CD4-positive, alpha-beta T cell treated with Interleukin-2 at 100 ng/mL for 4 hours (primary cell): Measurements from ENCODE around the gene SLFNL1.

Experiments
- DNase-seq: peaks from one replicate; pipeline ENCODE4 v3.0.0-alpha.2; 2020; ENCODE audit warnings: low spot score

SLFNL1 gene

GRCh38 chr1:40986328-40986783 is 35.2 kb downstream of the SLFNL1 start:
- DNase-seq: no peak

- no peak for DNase-seq
Observed at GRCh38 chr1:40985875-40986274, 35.6 kb downstream of the SLFNL1 start.

DNA sequence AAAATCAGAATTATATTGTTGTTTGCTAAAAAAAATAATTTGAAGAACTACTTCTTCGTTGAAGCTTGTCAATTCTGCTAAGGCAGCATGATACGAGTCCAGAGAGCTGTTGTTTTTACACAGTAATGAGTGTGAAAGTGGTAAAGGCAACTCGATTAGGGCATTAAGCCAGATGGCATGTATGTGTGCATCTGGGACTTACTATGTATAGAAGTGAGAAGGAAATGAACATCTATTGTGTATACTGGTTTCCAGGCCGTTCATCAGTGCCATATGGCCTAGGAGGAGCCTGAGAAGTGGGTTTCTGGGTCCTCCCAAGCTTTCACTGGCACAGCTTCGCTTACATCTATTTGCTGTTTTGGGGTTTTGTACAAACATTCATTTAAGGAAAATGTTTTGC is 36.4 kb downstream of the SLFNL1 start:
- DNase-seq: no peak

GRCh38 chr1:40984531-40984930 is 37.0 kb downstream of the SLFNL1 start:
- DNase-seq: no peak

GRCh38 chr1:40984066-40984465 is 37.5 kb downstream of the SLFNL1 start:
- no peak for DNase-seq

DNA sequence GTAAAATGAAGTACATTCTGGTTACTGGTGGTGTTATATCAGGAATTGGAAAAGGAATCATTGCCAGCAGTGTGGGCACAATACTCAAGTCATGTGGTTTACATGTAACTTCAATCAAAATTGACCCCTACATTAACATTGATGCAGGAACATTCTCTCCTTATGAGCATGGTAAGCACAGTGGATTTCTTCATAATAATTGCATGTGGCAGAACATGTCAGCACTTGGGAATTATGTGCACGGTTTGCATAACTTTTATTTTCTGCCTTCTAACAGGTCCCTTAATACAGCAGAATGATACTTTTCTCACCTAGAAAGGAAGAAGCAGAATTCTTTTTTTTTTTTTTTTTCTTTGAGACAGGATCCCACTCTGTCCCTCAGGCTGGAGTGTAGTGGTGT is 38.2 kb downstream of the SLFNL1 start:
- DNase-seq: no peak

GRCh38 chr1:40982721-40983120 is 38.8 kb downstream of the SLFNL1 start:
- DNase-seq: no peak

DNA sequence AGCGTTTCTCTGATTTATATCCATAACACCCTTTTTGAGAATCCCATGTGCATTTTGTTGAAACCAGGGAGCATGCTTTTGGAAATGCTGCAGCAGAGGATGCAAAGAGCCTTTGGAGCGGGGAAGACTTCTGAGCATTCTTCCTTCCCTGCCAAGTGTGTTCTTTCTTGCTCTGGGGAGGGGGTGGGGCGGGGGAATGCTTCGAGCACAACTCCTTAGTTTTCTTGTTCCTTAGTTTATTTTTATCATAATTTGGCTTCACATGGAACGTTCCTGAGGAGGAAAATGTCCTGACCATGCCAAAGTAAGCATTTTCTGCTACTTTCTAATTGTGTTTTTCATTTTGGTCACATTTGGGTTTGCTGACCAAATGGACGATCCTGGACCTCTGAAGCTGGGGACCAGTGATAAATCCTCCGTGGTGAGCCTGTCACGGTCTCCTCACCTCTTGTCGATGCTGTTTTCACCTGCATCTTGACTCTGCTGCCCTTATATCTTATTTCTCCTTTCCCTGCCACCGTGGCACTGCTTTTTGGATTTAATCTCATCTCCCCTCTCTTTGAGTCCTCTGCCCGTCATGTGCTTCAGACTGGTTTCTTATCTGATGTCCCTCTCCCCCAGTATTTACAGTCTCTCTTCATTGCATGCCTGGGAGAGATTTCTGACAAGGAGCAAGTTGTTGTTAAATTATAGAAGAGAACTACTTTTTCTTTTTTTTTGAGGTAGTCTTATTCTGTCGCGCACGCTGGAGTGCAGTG is 39.7 kb downstream of the SLFNL1 start:
- no peak for DNase-seq

DNA sequence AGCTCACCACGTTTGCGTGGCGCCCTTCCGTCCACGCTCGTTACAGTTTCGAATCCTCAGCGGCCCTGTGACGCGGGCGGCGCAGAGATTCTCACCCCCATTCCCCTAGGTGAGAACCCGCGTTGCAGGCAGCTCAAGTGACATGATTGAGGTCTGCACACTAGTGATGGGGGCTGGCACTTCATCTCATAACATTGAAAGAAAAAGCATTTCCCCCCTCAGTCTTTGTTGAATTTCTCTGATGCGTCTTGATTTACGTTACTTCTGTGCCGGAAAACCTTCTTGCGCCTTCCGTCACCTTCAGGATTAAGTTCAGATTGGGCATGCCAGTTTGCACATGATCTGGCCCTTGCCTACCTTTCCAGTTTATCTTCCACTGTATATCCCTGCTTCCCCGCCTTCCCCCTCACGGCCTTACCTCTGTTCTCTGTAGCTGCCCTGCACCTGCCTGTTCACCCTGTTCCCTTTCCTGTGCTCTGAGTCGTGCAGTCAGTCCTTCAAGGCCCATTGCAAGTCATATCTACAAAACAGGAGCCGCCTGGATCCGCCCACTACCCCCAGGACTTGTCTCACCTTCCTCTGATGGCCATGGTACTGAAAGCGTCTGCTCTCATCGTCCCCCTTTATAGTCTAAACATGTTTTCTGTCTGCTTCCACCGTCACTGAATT is 40.9 kb downstream of the SLFNL1 start:
- DNase-seq: peak; percentile 49

GRCh38 chr1:40980068-40980452 is 41.5 kb downstream of the SLFNL1 start:
- no peak for DNase-seq

GRCh38 chr1:40979241-40980067 is 42.1 kb downstream of the SLFNL1 start, which contains the start of gene CTPS1:
TSS of gene CTPS1 (plus strand) at chr1:40979696. CDS start at chr1:40983291, 3,595 bp downstream.
- peak; percentile 95 for DNase-seq

DNA sequence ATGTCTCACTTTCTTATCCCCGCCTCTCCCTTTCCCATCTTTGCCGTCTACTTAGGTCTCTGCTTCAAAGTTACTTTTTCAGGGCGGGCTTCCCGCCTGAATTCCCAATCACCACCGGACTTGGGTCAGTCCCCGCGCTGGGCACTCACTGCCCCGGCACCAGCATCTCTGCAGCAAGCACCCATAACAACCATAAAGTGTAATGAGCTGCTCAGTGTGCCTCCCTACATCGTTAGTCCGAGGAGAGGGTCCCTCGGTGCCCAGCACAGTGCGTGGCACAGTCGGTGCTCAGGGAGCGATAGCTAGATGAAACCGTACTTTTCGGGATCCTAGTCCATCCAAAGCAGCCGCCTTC is 42.7 kb downstream of the SLFNL1 start:
- DNase-seq: no peak

DNA sequence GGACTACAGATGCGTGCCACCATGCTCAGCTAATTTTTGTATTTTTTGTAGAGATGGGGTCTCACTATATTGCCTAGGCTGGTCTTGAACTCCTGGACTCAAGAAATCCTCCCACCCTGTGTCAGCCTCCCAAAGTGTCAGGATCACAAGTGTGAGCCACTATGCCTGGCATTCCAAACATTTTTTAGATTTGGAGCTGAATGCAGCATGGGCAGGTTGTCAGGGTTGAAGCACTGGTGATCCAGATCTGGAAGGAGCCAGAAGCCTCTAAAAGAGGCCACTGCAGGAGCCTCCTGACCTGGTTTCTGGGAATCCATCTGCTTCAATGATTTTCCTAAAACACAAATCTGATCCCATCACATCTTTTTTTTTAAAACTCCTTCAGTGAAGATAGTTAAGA is 43.8 kb downstream of the SLFNL1 start:
- DNase-seq: no peak

DNA sequence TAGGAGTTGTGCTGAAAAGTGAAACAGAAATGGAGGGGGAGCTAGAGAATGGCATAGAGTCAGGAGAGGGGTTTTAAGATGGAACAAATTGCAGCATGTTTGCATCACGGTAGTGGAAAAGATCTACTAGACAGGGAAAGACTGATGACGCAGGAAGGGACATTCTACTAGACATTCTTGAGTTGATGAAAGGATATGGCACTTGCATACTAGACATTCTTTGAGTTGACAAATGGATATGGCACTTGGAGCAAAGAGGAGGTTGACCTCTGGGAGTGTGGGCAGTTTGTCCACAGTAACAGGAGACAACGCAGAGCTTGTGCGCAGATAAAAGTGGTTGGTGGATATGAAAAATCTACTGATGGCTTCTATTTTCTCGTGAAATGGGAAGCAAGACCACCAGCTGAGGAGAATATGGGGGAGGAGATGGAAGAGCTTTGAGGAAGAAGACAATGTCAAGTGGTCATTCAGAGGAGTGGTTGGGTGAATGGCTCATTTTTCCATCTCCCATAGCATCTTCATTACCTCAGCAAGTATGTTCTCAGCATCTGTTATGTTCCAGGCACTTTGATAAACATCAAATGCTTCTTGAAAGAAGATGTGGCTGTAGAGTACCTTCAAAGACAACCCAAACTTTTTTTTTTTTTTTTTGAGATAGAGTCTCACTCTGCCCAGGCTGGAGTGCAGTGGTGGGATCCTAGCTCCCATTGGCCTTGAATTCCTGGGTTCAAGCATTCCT is 44.4 kb downstream of the SLFNL1 start:
- DNase-seq: no peak

GRCh38 chr1:40974945-40975344 is 46.6 kb downstream of the SLFNL1 start:
- no peak for DNase-seq

- DNase-seq: no peak
Observed at GRCh38 chr1:40973912-40974311, 47.6 kb downstream of the SLFNL1 start.

DNA sequence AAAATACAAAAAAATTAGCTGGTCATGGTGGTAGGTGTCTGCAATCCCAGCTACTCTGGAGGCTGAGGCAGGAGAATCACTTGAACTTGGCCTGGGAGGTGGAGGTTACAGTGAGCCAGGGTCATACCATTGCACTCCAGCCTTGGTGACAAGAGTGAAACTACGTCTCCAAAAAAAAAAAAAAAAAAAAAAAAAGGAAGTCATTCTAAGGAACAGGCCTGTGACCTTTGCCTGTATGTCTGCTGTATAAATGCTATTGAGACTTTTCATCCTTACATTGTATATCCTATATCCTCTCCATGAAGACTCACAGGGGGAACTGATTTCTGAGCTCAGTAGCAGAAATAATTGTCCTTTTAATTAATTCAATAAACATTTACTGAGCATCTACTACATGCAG is 49.6 kb downstream of the SLFNL1 start:
- DNase-seq: no peak

DNA sequence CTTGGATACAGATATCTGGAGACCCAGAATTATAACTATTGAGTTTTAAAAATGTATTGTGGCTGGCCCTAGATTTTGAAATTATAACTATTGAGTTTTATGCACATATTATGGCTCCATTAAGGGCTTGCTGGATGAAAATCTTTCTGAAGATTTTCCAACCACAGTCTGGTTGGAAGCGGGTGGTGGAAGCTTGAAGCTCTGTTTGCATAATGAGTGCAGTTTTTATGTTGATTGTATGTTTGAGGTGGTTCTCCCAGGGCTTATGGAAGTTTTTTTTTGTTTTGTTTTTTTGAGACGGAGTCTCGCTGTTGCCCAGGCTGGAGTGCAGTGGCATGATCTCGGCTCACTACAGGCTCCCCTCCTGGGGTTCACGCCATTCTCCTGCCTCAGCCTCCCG is 52.1 kb downstream of the SLFNL1 start:
- no peak for DNase-seq

- DNase-seq: no peak
Observed at GRCh38 chr1:40966417-40966816, 55.1 kb downstream of the SLFNL1 start.
